IMR-90 (cell line): Measurements from ENCODE around the gene PLCG2. TPM values are rescaled to one million over a fixed set of nuclear protein-coding genes. Genes with fewer than 3 reads are reported as not detected.

Source experiments
- ATAC-seq: fragments of 200-7000 bp; cut with Tn5 transposase; 2 replicates; pipeline ENCODE4 v1.9.1; 2020; ENCODE audit warnings: low read depth, mild to moderate bottlenecking, moderate library complexity
- BruUV-seq: library from RNA; stranded (reverse); fragments of 400-500 nt; replicated peaks from 2 replicates; lab custom pipeline; 2021; lab: Mats Ljungman, UMichigan
- CTCF ChIA-PET: fragments of 300-600 bp; formaldehyde crosslinking; extraction: SDS; loops from one replicate; lab custom pipeline; 2021; ENCODE audit warnings: antibody characterized with exemption; lab: Yijun Ruan, JAX
- POLR2A ChIA-PET: fragments of 300-600 bp; sonication (Branson Sonifier 250); formaldehyde crosslinking; loops from one replicate; lab custom pipeline; 2022; ENCODE audit warnings: antibody characterized with exemption; ENCODE audit not compliant: unreplicated experiment; lab: Charles Lee
- DNase-seq: peaks from one replicate; pipeline ENCODE4 v3.0.0; 2013
- H2AFZ ChIP-seq: replicated peaks from 2 replicates; pipeline ENCODE3; 2013; ENCODE audit warnings: low read length, mild to moderate bottlenecking; ENCODE audit not compliant: poor library complexity
- H2AK5ac ChIP-seq: 2 replicates; pipeline ENCODE4 v1.6.1; 2013; ENCODE audit warnings: low read depth, low read length, inconsistent platforms
- H2AK9ac ChIP-seq: replicated peaks from 2 replicates; pipeline ENCODE3; 2013; ENCODE audit warnings: mild to moderate bottlenecking, low read depth, low read length, moderate library complexity; ENCODE audit not compliant: poor library complexity
- H2BK120ac ChIP-seq: 2 replicates; pipeline ENCODE4 v1.6.1; 2013; ENCODE audit warnings: low read depth, low read length, inconsistent platforms
- H2BK15ac ChIP-seq: 3 replicates; pipeline ENCODE4 v1.6.1; 2013; ENCODE audit warnings: low read depth, low read length, inconsistent platforms
- H2BK20ac ChIP-seq: 2 replicates; pipeline ENCODE4 v1.6.1; 2013; ENCODE audit warnings: low read depth, mild to moderate bottlenecking, inconsistent platforms, low read length, moderate library complexity
- H2BK5ac ChIP-seq: 2 replicates; pipeline ENCODE4 v1.6.1; 2013; ENCODE audit warnings: mild to moderate bottlenecking, low read depth, low read length, inconsistent platforms; ENCODE audit not compliant: poor library complexity, severe bottlenecking
- H3K14ac ChIP-seq: replicated peaks from 2 replicates; pipeline ENCODE4 v1.6.1; 2013; ENCODE audit warnings: low read depth, low read length, inconsistent platforms
- H3K18ac ChIP-seq: 2 replicates; pipeline ENCODE4 v1.6.1; 2013; ENCODE audit warnings: low read depth, low read length, control low read depth
- H3K23ac ChIP-seq: 2 replicates; pipeline ENCODE4 v1.6.1; 2013; ENCODE audit warnings: low read depth, low read length, inconsistent platforms
- H3K27ac ChIP-seq: 2 replicates; pipeline ENCODE4 v1.5.1; 2013; ENCODE audit warnings: mild to moderate bottlenecking, control low read depth, low read length; ENCODE audit not compliant: insufficient read depth
- H3K27me3 ChIP-seq: 2 replicates; pipeline ENCODE4 v1.6.1; 2013; ENCODE audit warnings: low read length; ENCODE audit not compliant: control insufficient read depth, insufficient read depth
- H3K36me3 ChIP-seq: 2 replicates; pipeline ENCODE4 v1.6.1; 2013; ENCODE audit warnings: low read length, mixed read lengths; ENCODE audit not compliant: control insufficient read depth, insufficient read depth
- H3K4ac ChIP-seq: 2 replicates; pipeline ENCODE4 v1.6.1; 2013; ENCODE audit warnings: low read depth, low read length, inconsistent platforms
- H3K4me1 ChIP-seq: 2 replicates; pipeline ENCODE4 v1.6.1; 2013; ENCODE audit warnings: low read length, mixed read lengths; ENCODE audit not compliant: control insufficient read depth, insufficient read depth
- H3K4me2 ChIP-seq: 2 replicates; pipeline ENCODE4 v1.6.1; 2013; ENCODE audit warnings: low read depth, mild to moderate bottlenecking, control low read depth, low read length, moderate library complexity
- H3K4me3 ChIP-seq: 2 replicates; pipeline ENCODE4 v1.5.1; 2013; ENCODE audit warnings: low read depth, mild to moderate bottlenecking, control low read depth, low read length, moderate library complexity; ENCODE audit not compliant: insufficient read depth
- H3K56ac ChIP-seq: 2 replicates; pipeline ENCODE4 v1.6.1; 2013; ENCODE audit warnings: low read length, inconsistent platforms; ENCODE audit not compliant: insufficient read depth; ENCODE audit errors: extremely low read depth
- H3K79me1 ChIP-seq, 2 experiments: 2 replicates each; pipeline ENCODE4 v1.6.1; 2013; ENCODE audit warnings: low read length in 2 of 2, inconsistent platforms in 1 of 2, low read depth in 1 of 2
- H3K9ac ChIP-seq: 2 replicates; pipeline ENCODE4 v1.6.1; 2013; ENCODE audit warnings: low read depth, low read length, control low read depth
- H3K9me1 ChIP-seq: 2 replicates; pipeline ENCODE4 v1.6.1; 2013; ENCODE audit warnings: low read length, inconsistent platforms; ENCODE audit not compliant: insufficient read depth
- H3K9me3 ChIP-seq: 2 replicates; pipeline ENCODE4 v1.6.1; 2013; ENCODE audit warnings: low read length; ENCODE audit not compliant: control insufficient read depth, insufficient read depth
- H4K20me1 ChIP-seq: 2 replicates; pipeline ENCODE4 v1.6.1; 2013; ENCODE audit warnings: low read length, inconsistent platforms; ENCODE audit not compliant: insufficient read depth
- H4K5ac ChIP-seq: 2 replicates; pipeline ENCODE4 v1.6.1; 2013; ENCODE audit warnings: mild to moderate bottlenecking, low read depth, low read length, control low read depth
- H4K8ac ChIP-seq, 2 experiments: 2 replicates each; pipeline ENCODE4 v1.6.1; 2013; ENCODE audit warnings: low read depth in 2 of 2, low read length in 2 of 2, control low read depth in 1 of 2, inconsistent platforms in 1 of 2
- H4K91ac ChIP-seq: 2 replicates; pipeline ENCODE4 v1.6.1; 2013; ENCODE audit warnings: low read depth, low read length, inconsistent platforms; ENCODE audit not compliant: insufficient read depth
- MAFK ChIP-seq: IDR thresholded peaks from 2 replicates; pipeline ENCODE4 v1.6.1; 2012; ENCODE audit warnings: low read depth, low read length, improper control_type of control experiment
- MXI1 ChIP-seq: IDR thresholded peaks from 2 replicates; pipeline ENCODE4 v1.6.1; 2012; ENCODE audit warnings: low read depth, mild to moderate bottlenecking, low read length, moderate library complexity, borderline replicate concordance
- WGBS, 2 experiments: methylation state at CpG; one replicate each; pipeline versions ENCODE4 v1.1.5 to v1.1.7; 2013; ENCODE audit warnings: missing lambda C conversion rate in 2 of 2; ENCODE audit not compliant: insufficient read length in 1 of 2; ENCODE audit errors: extremely low coverage in 2 of 2; 5-methylcytosine and 5-hydroxymethylcytosine counted together
- dilution Hi-C: fragments of 300-500 bp; cut with HindIII; formaldehyde crosslinking; loops from one replicate; pipeline ENCODE4 v1.14.3; 2018; ENCODE audit warnings: low sequenced_read_pairs; ENCODE audit not compliant: unreplicated experiment
- in situ Hi-C: fragments of 300-500 bp; cut with MboI; formaldehyde crosslinking; loops from 3 replicates; pipeline ENCODE4 v1.14.3; 2019; ENCODE audit warnings: low sequenced_read_pairs, inconsistent platforms, mixed read lengths
- intact Hi-C: fragments of 100-400 bp; cut with micrococcal nuclease; formaldehyde crosslinking; loops from 2 replicates; pipeline ENCODE4 v1.10.0; 2022
- polyA plus RNA-seq, 3 experiments: library from polyadenylated mRNA; depleted of rRNA; stranded (reverse); fragments of >200 nt; gene quantifications; 2 replicates each; pipeline ENCODE4 v1.2.3, GENCODE V29; 2012; ENCODE audit warnings: low replicate concordance in 1 of 3
- total RNA-seq: library from RNA; depleted of rRNA; stranded (reverse); fragments of >200 nt; gene quantifications from 2 replicates; pipeline ENCODE4 v1.2.3, GENCODE V29; 2012

Gene PLCG2
- total and polyA plus RNA-seq, 2 of the 4 experiments (the other 2 are of a cell fraction) = 0.14 to 0.18 TPM

DNA sequence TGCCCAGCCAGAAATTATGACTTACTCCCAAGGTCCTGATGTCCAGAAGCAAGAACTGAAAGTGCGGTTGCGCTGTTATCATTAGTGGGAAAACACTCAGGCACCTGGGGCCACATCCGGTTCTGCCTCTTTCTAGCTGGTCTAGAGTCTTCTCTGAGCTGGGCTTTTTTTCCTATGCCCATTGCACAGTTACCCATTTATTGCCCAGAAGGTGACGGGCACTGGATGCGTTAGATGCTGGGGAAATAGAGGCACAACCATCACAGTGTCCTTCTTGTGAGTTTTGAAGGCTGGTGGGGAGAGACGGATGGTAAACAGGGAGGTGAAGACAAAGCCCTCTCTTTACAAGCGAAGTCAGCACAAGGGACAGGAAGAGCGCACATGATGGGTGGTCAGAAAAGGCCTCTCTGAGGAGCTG, 37.7 kb downstream of the PLCG2 start:
- Histone ChIP-seq H4K91ac (no peak overlapping the region), H4K20me1 (no peaks in the 10 kb centered on the region), H3K4me1 (no peaks in the 10 kb centered on the region), H3K56ac (no peak overlapping the region), H3K14ac (no peak overlapping the region), H2BK5ac (no peak overlapping the region), H2AK5ac (no peak overlapping the region), H3K27ac (no peak overlapping the region), H2BK20ac (no peak overlapping the region), H3K27me3 (peaks cover under 1% of the 10 kb centered on the region; the same call in 1 of the 2 replicates), H3K36me3 (no peaks in the 10 kb centered on the region), H3K4me3 (no peak overlapping the region), H2BK120ac (no peak overlapping the region), H3K9me1 (no peaks in the 10 kb centered on the region), H3K79me1 (no peaks in the 10 kb centered on the region), H4K5ac (no peak overlapping the region), H3K23ac (no peak overlapping the region), H2AFZ (no peak overlapping the region), H3K4ac (no peak overlapping the region), H4K8ac (no peak overlapping the region), H2BK15ac (no peak overlapping the region), H2AK9ac (no peak overlapping the region), H3K4me2 (no peak overlapping the region), H3K18ac (no peak overlapping the region), H3K9me3 (no peaks in the 10 kb centered on the region), H3K9ac (no peak overlapping the region)
- 100% methylated on average over 2 of the region's 8 CpGs; no CpG with 5 or more reads in 1 of the 2 experiments for WGBS, 2 experiments
- POLR2A ChIA-PET = no interaction called here
- ATAC-seq = no peak
- BruUV-seq = no TSS peak
- CTCF ChIA-PET = no interaction called here
- intact Hi-C loops (no loop called here), in situ Hi-C loops (no loop called here), dilution Hi-C loops (no loop called here)
- no peak for DNase-seq
- TF ChIP-seq MAFK = no peak
- TF ChIP-seq MXI1 = no peak
